K562 (cell line): Measurements from ENCODE around the gene RBMX. TPM values are rescaled to one million over a fixed set of nuclear protein-coding genes. Genes with fewer than 3 reads are reported as not detected.
A peak's percentile ranks its signal among the peaks of the same experiment; 100 is the strongest.

ENCODE experiments used
- DDX20 ChIP-seq: fragments of 450-650 bp; IDR thresholded peaks from 2 replicates; pipeline ENCODE4 v1.6.1; 2016; ENCODE audit warnings: missing genetic modification characterization, low read depth, mild to moderate bottlenecking, missing compliant biosample characterization, moderate library complexity
- E2F6 ChIP-seq, 2 experiments: IDR thresholded peaks; 2 replicates each; pipeline ENCODE4 v1.6.1; 2011; ENCODE audit warnings: borderline replicate concordance in 1 of 2, control low read depth in 1 of 2, low read depth in 1 of 2, low read length in 1 of 2, mild to moderate bottlenecking in 1 of 2, mixed read lengths in 1 of 2, moderate library complexity in 1 of 2; ENCODE audit not compliant: insufficient read depth in 1 of 2, insufficient read length in 1 of 2, poor library complexity in 1 of 2, severe bottlenecking in 1 of 2; ENCODE audit errors: extremely low read depth in 1 of 2
- ESRRA ChIP-seq: fragments of 450-650 bp; IDR thresholded peaks from 2 replicates; pipeline ENCODE4 v1.6.1; 2014; ENCODE audit warnings: low read depth, mild to moderate bottlenecking, moderate library complexity, borderline replicate concordance
- JUND ChIP-seq, 2 experiments: IDR thresholded peaks; 2 replicates in 1 of 2; 3 replicates in 1 of 2; pipeline ENCODE4 v1.6.1; 2011; ENCODE audit warnings: borderline replicate concordance in 2 of 2, low read depth in 2 of 2, low read length in 2 of 2, improper control_type of control experiment in 1 of 2, missing biosample characterization in 1 of 2, missing genetic modification characterization in 1 of 2, missing genetic modification reagents in 1 of 2
- NCOR1 ChIP-seq: fragments of 450-650 bp; IDR thresholded peaks from 2 replicates; pipeline ENCODE4 v1.6.1; 2016; ENCODE audit warnings: mild to moderate bottlenecking, moderate library complexity
- RFX1 ChIP-seq: fragments of 450-650 bp; IDR thresholded peaks from 2 replicates; pipeline ENCODE4 v1.6.1; 2016; ENCODE audit warnings: mild to moderate bottlenecking, moderate library complexity
- SP1 ChIP-seq: sonication (generic); formaldehyde crosslinking; IDR thresholded peaks from 2 replicates; pipeline ENCODE4 v1.8.1; 2022; ENCODE audit warnings: mild to moderate bottlenecking, missing genetic modification reagents
- STAT5B ChIP-seq: fragments of 250-450 bp; sonication (Bioruptor Pico); IDR thresholded peaks from 2 replicates; pipeline ENCODE4 v1.8.0; 2021; ENCODE audit warnings: mild to moderate bottlenecking, inconsistent platforms
- TCFL5 ChIP-seq: fragments of 250-450 bp; sonication (Bioruptor Pico); conservative IDR thresholded peaks from 2 replicates; pipeline ENCODE4 v1.6.1; 2021; ENCODE audit warnings: mild to moderate bottlenecking, moderate library complexity, matching md5 sums
- TRIM24 ChIP-seq, 2 experiments: fragments of 450-650 bp; IDR thresholded peaks; 2 replicates each; pipeline ENCODE4 v1.6.1; 2016
- YBX1 ChIP-seq: fragments of 450-650 bp; IDR thresholded peaks from 2 replicates; pipeline ENCODE4 v1.7.1; 2016; ENCODE audit warnings: mild to moderate bottlenecking
- ZBED1 ChIP-seq: IDR thresholded peaks from 2 replicates; pipeline ENCODE4 v1.6.1; 2014
- ZNF668 ChIP-seq: fragments of 250-450 bp; sonication (Bioruptor Pico); IDR thresholded peaks from 2 replicates; pipeline ENCODE4 v1.8.0; 2022; ENCODE audit warnings: mild to moderate bottlenecking, inconsistent platforms
- ZNF785 ChIP-seq: fragments of 250-450 bp; sonication (Bioruptor Pico); IDR thresholded peaks from 2 replicates; pipeline ENCODE4 v1.4.0; 2020; ENCODE audit warnings: mild to moderate bottlenecking
- polyA plus RNA-seq, 8 experiments: library from polyadenylated mRNA; depleted of rRNA in 4 of 8; stranded (reverse) in 5 of 8; unstranded in 3 of 8; fragments of >200 nt; fragmentation: Nextera tagmentation in 2 of 8; fragmentation: Illumina TruSeq in 1 of 8; extraction: Ambion mirVana in 2 of 8; extraction: Trizol in 1 of 8; gene quantifications; 2 replicates each; pipeline versions ENCODE4 v1.2.1 to v1.2.3, GENCODE V29; 2011 to 2014; ENCODE audit warnings: inconsistent platforms in 1 of 8, missing spikeins in 1 of 8
- total RNA-seq, 7 experiments: library from RNA; depleted of rRNA in 6 of 7; stranded (reverse); fragments of >200 nt in 6 of 7; fragmentation: Illumina TruSeq in 2 of 7; extraction: Trizol in 2 of 7; gene quantifications; 2 replicates each; pipeline versions ENCODE4 v1.2.1 to v1.2.3, GENCODE V29; 2011 to 2021; ENCODE audit warnings: low replicate concordance in 1 of 7
- TF ChIP-seq, protein P1 (sequence below): sonication (generic); formaldehyde crosslinking; IDR thresholded peaks from 2 replicates; pipeline ENCODE4 v1.8.0; 2022; ENCODE audit warnings: mild to moderate bottlenecking, missing genetic modification reagents
- TF ChIP-seq, protein P2 (sequence below): sonication (generic); formaldehyde crosslinking; IDR thresholded peaks from 2 replicates; pipeline ENCODE4 v1.8.1; 2023; ENCODE audit warnings: mild to moderate bottlenecking, missing genetic modification reagents
- TF ChIP-seq, protein P3 (sequence below): fragments of 250-450 bp; sonication (Bioruptor Pico); IDR thresholded peaks from 2 replicates; pipeline ENCODE4 v1.5.1; 2021; ENCODE audit warnings: mild to moderate bottlenecking

The RBMX gene
- total and polyA plus RNA-seq, 9 of the 15 experiments (the other 6 are each of a cell fraction or from before 2014, with no cell fraction given) = 405 to 671 (median 540) TPM

GRCh38 chrX:136892412-136892811 lies 11.9 kb upstream of the RBMX start (continued):
- TF ChIP-seq, protein P1, sequence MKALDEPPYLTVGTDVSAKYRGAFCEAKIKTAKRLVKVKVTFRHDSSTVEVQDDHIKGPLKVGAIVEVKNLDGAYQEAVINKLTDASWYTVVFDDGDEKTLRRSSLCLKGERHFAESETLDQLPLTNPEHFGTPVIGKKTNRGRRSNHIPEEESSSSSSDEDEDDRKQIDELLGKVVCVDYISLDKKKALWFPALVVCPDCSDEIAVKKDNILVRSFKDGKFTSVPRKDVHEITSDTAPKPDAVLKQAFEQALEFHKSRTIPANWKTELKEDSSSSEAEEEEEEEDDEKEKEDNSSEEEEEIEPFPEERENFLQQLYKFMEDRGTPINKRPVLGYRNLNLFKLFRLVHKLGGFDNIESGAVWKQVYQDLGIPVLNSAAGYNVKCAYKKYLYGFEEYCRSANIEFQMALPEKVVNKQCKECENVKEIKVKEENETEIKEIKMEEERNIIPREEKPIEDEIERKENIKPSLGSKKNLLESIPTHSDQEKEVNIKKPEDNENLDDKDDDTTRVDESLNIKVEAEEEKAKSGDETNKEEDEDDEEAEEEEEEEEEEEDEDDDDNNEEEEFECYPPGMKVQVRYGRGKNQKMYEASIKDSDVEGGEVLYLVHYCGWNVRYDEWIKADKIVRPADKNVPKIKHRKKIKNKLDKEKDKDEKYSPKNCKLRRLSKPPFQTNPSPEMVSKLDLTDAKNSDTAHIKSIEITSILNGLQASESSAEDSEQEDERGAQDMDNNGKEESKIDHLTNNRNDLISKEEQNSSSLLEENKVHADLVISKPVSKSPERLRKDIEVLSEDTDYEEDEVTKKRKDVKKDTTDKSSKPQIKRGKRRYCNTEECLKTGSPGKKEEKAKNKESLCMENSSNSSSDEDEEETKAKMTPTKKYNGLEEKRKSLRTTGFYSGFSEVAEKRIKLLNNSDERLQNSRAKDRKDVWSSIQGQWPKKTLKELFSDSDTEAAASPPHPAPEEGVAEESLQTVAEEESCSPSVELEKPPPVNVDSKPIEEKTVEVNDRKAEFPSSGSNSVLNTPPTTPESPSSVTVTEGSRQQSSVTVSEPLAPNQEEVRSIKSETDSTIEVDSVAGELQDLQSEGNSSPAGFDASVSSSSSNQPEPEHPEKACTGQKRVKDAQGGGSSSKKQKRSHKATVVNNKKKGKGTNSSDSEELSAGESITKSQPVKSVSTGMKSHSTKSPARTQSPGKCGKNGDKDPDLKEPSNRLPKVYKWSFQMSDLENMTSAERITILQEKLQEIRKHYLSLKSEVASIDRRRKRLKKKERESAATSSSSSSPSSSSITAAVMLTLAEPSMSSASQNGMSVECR (CRISPR knock-in tag) = no peak
- no peak for TF ChIP-seq YBX1
- TF ChIP-seq E2F6 (IDR thresholded peaks at IDR 0.05; ENCODE audit: borderline replicate concordance in 1 of 2, extremely low read depth in 1 of 2, insufficient read depth in 1 of 2, insufficient read length in 1 of 2, low read depth in 1 of 2, low read length in 1 of 2, poor library complexity in 1 of 2, severe bottlenecking in 1 of 2) = no peak
- TF ChIP-seq NCOR1 = no peak
- TF ChIP-seq, protein P2, sequence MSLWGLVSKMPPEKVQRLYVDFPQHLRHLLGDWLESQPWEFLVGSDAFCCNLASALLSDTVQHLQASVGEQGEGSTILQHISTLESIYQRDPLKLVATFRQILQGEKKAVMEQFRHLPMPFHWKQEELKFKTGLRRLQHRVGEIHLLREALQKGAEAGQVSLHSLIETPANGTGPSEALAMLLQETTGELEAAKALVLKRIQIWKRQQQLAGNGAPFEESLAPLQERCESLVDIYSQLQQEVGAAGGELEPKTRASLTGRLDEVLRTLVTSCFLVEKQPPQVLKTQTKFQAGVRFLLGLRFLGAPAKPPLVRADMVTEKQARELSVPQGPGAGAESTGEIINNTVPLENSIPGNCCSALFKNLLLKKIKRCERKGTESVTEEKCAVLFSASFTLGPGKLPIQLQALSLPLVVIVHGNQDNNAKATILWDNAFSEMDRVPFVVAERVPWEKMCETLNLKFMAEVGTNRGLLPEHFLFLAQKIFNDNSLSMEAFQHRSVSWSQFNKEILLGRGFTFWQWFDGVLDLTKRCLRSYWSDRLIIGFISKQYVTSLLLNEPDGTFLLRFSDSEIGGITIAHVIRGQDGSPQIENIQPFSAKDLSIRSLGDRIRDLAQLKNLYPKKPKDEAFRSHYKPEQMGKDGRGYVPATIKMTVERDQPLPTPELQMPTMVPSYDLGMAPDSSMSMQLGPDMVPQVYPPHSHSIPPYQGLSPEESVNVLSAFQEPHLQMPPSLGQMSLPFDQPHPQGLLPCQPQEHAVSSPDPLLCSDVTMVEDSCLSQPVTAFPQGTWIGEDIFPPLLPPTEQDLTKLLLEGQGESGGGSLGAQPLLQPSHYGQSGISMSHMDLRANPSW (CRISPR knock-in tag) = no peak
- TF ChIP-seq ZNF785 (CRISPR knock-in tag) = no peak
- no peak for TF ChIP-seq ZNF668
- peak; percentile 29; the same call in 1 of the 2 replicates for TF ChIP-seq RFX1
- TF ChIP-seq SP1 (CRISPR knock-in tag) = no peak
- TF ChIP-seq ESRRA = no peak
- TF ChIP-seq STAT5B = no peak
- TF ChIP-seq TCFL5 = no peak
- no peak for TF ChIP-seq ZBED1
- TF ChIP-seq JUND (IDR thresholded peaks at IDR 0.05; ENCODE audit: borderline replicate concordance, low read depth, low read length) = 0 out of 2 replicates have a peak, but pooled peaks have one; percentile 15
- TF ChIP-seq JUND (tag; IDR thresholded peaks at IDR 0.05; ENCODE audit: borderline replicate concordance, low read depth, low read length) = no peak
- no peak for TF ChIP-seq DDX20 (tag)
- no peak for TF ChIP-seq TRIM24 (IDR thresholded peaks at IDR 0.05)
- TF ChIP-seq, protein P3, sequence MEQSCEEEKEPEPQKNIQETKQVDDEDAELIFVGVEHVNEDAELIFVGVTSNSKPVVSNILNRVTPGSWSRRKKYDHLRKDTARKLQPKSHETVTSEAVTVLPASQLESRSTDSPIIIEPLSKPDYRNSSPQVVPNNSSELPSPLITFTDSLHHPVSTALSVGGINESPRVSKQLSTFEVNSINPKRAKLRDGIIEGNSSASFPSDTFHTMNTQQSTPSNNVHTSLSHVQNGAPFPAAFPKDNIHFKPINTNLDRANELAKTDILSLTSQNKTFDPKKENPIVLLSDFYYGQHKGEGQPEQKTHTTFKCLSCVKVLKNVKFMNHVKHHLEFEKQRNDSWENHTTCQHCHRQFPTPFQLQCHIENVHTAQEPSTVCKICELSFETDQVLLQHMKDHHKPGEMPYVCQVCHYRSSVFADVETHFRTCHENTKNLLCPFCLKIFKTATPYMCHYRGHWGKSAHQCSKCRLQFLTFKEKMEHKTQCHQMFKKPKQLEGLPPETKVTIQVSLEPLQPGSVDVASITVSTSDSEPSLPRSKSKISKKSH (CRISPR knock-in tag) = no peak
